MM.1S (cell line): Measurements from ENCODE around the gene RMI2.

ENCODE experiments used
- DNase-seq: peaks from one replicate; pipeline ENCODE4 v3.0.0-alpha.2; 2015
- H2AFZ ChIP-seq: fragments of 300-600 bp; sonication (generic); 2 replicates; pipeline ENCODE4 v1.6.0; 2016; ENCODE audit warnings: antibody characterized with exemption, low read length
- H3F3A ChIP-seq: fragments of 300-600 bp; sonication (generic); 2 replicates; pipeline ENCODE4 v1.6.1; 2016; ENCODE audit warnings: mild to moderate bottlenecking, antibody characterized with exemption, low read length, moderate library complexity, mixed read lengths; ENCODE audit not compliant: insufficient read depth
- H3K27ac ChIP-seq: fragments of 300-600 bp; sonication (generic); 2 replicates; pipeline ENCODE4 v1.5.1; 2016; ENCODE audit warnings: mild to moderate bottlenecking, low read length
- H3K27me3 ChIP-seq: fragments of 300-600 bp; sonication (generic); replicated peaks from 2 replicates; pipeline ENCODE4 v1.6.0; 2016; ENCODE audit warnings: low read length; ENCODE audit not compliant: insufficient read depth
- H3K36me3 ChIP-seq: fragments of 300-600 bp; sonication (generic); replicated peaks from 2 replicates; pipeline ENCODE4 v1.6.1; 2016; ENCODE audit warnings: mild to moderate bottlenecking, low read length, mixed read lengths; ENCODE audit not compliant: insufficient read depth
- H3K4me1 ChIP-seq: fragments of 300-600 bp; sonication (generic); 2 replicates; pipeline ENCODE4 v1.6.1; 2016; ENCODE audit warnings: low read length, mixed read lengths
- H3K4me2 ChIP-seq: fragments of 300-600 bp; sonication (generic); 2 replicates; pipeline ENCODE4 v1.6.0; 2016; ENCODE audit warnings: low read depth, low read length
- H3K4me3 ChIP-seq: fragments of 300-600 bp; sonication (generic); 2 replicates; pipeline ENCODE4 v1.5.1; 2016; ENCODE audit warnings: low read length, mixed read lengths
- H3K79me2 ChIP-seq: fragments of 300-600 bp; sonication (generic); 2 replicates; pipeline ENCODE4 v1.6.1; 2016; ENCODE audit warnings: mixed run types, low read length, mixed read lengths
- H3K9ac ChIP-seq: fragments of 300-600 bp; sonication (generic); 2 replicates; pipeline ENCODE4 v1.6.1; 2016; ENCODE audit warnings: low read length, mixed read lengths
- H3K9me2 ChIP-seq: fragments of 300-600 bp; sonication (generic); replicated peaks from 2 replicates; pipeline ENCODE4 v1.6.1; 2016; ENCODE audit warnings: mild to moderate bottlenecking, low read length, mixed read lengths; ENCODE audit not compliant: insufficient read depth
- H3K9me3 ChIP-seq: fragments of 300-600 bp; sonication (generic); replicated peaks from 2 replicates; pipeline ENCODE4 v1.6.1; 2016; ENCODE audit warnings: mild to moderate bottlenecking, low read length, mixed read lengths; ENCODE audit not compliant: insufficient read depth
- H4K20me1 ChIP-seq: fragments of 300-600 bp; sonication (generic); 2 replicates; pipeline ENCODE4 v1.6.1; 2016; ENCODE audit warnings: mild to moderate bottlenecking, low read length, moderate library complexity, mixed read lengths; ENCODE audit not compliant: insufficient read depth
- CTCF ChIP-seq: fragments of 300-600 bp; sonication (generic); IDR thresholded peaks from 2 replicates; pipeline ENCODE4 v1.5.1; 2016; ENCODE audit warnings: antibody characterized with exemption, low read length, mixed read lengths
- EZH2 ChIP-seq: fragments of 300-600 bp; sonication (generic); optimal IDR thresholded peaks from 2 replicates; pipeline ENCODE3; 2017; ENCODE audit warnings: low read depth, mild to moderate bottlenecking, antibody characterized with exemption, low read length, mixed read lengths
- EZH2phosphoT487 ChIP-seq: fragments of 300-600 bp; sonication (generic); IDR thresholded peaks from 2 replicates; pipeline ENCODE4 v1.6.1; 2018; ENCODE audit warnings: antibody characterized with exemption, low read length

Gene RMI2

GRCh38 chr16:11328172-11329070 lies 16.8 kb upstream of the RMI2 start:
- Histone ChIP-seq H3K36me3 (no peaks in the 10 kb centered on the region), H3K27me3 (no peaks in the 10 kb centered on the region), H3K4me3 (peak overlapping the region; percentile 38), H3K9me3 (no peaks in the 10 kb centered on the region), H3K79me2 (no peaks in the 10 kb centered on the region), H3F3A (peaks cover 19% of the 10 kb centered on the region), H2AFZ (peak overlapping the region; percentile 39; the same call in 1 of the 2 replicates), H3K9ac (peak overlapping the region; percentile 56), H3K4me2 (peak overlapping the region; percentile 83), H4K20me1 (no peaks in the 10 kb centered on the region), H3K9me2 (no peaks in the 10 kb centered on the region), H3K4me1 (peaks cover 26% of the 10 kb centered on the region), H3K27ac (peak overlapping the region; percentile 77; the same call in 1 of the 2 replicates)
- DNase-seq, result peak; percentile 93
- TF ChIP-seq CTCF, result peak; percentile 26
- TF ChIP-seq EZH2phosphoT487, result no peak

- Histone ChIP-seq H3K4me3 (peak overlapping the region; percentile 38), H3K9me3 (no peaks in the 10 kb centered on the region), H3K9me2 (no peaks in the 10 kb centered on the region), H3K36me3 (no peaks in the 10 kb centered on the region), H2AFZ (no peak overlapping the region), H3K79me2 (no peaks in the 10 kb centered on the region), H3K4me1 (peaks cover 26% of the 10 kb centered on the region), H3K27me3 (no peaks in the 10 kb centered on the region), H4K20me1 (no peaks in the 10 kb centered on the region), H3K9ac (peak overlapping the region; percentile 56; the same call in 1 of the 2 replicates), H3K4me2 (peak overlapping the region; percentile 83), H3K27ac (peak overlapping the region; percentile 77; the same call in 1 of the 2 replicates), H3F3A (peaks cover 19% of the 10 kb centered on the region)
- DNase-seq, result peak; percentile 70
- no peak for TF ChIP-seq EZH2phosphoT487
- no peak for TF ChIP-seq CTCF
- TF ChIP-seq EZH2, result no peak
Observed at GRCh38 chr16:11329071-11329491, 16.2 kb upstream of the RMI2 start.

GRCh38 chr16:11329891-11330290 lies 15.4 kb upstream of the RMI2 start:
- H3K79me2 ChIP-seq, result no peaks in the 10 kb centered on the region
- H3K4me2 ChIP-seq, result no peak overlapping the region
- no peak overlapping the region for H3K9ac ChIP-seq
- no peaks in the 10 kb centered on the region for H3K9me3 ChIP-seq
- H3K36me3 ChIP-seq, result no peaks in the 10 kb centered on the region
- no peak overlapping the region for H2AFZ ChIP-seq
- H3K27ac ChIP-seq, result no peak overlapping the region
- peaks cover 19% of the 10 kb centered on the region for H3F3A ChIP-seq
- H3K4me1 ChIP-seq, result peaks cover 26% of the 10 kb centered on the region
- H3K4me3 ChIP-seq, result no peak overlapping the region
- H3K27me3 ChIP-seq, result no peaks in the 10 kb centered on the region
- no peak for TF ChIP-seq EZH2phosphoT487
- TF ChIP-seq EZH2, result no peak
- no peak for TF ChIP-seq CTCF
- no peaks in the 10 kb centered on the region for H4K20me1 ChIP-seq
- no peak for DNase-seq
- no peaks in the 10 kb centered on the region for H3K9me2 ChIP-seq
